GM12891 (cell line): ENCODE measurements around the gene AXIN1.
"Not testable (repeated sequence)": the region's sequence is repeated elsewhere in the genome, so short reads cannot be mapped to it uniquely, and the experiment has no call there.

Experiments used
- POLR2A ChIP-seq: IDR thresholded peaks from 2 replicates; pipeline ENCODE4 v1.6.1; 2011; ENCODE audit warnings: low read depth, low read length, control low read depth
- POLR2AphosphoS5 ChIP-seq: IDR thresholded peaks from 2 replicates; pipeline ENCODE4 v1.6.1; 2011; ENCODE audit warnings: low read depth, low read length, control low read depth
- POU2F2 ChIP-seq: IDR thresholded peaks from 2 replicates; pipeline ENCODE4 v1.6.1; 2011; ENCODE audit warnings: low read depth, mild to moderate bottlenecking, control low read depth, low read length, moderate library complexity
- TAF1 ChIP-seq: IDR thresholded peaks from 2 replicates; pipeline ENCODE4 v1.6.1; 2011; ENCODE audit warnings: low read depth, low read length, control low read depth

GRCh38 chr16:334861-335632, 17.5 kb downstream of the AXIN1 start:
- TF ChIP-seq POLR2A, TAF1, POLR2AphosphoS5, POU2F2: not testable (repeated sequence)
